ENCODE measurements around the gene MC1R. TPM values are rescaled to one million over a fixed set of nuclear protein-coding genes. Genes with fewer than 3 reads are reported as not detected.

The MC1R gene
- total and polyA plus RNA-seq, 2 of the 4 experiments (the other 2 are of a cell fraction): 3.8 to 9.5 TPM

GRCh38 chr16:89961920-89962319 lies 43.3 kb downstream of the MC1R start:
- no peaks in the 10 kb centered on the region for H3K9me3 ChIP-seq (ENCODE audit: control insufficient read depth, insufficient read depth, low read length)
- no peak overlapping the region for H2BK15ac ChIP-seq (ENCODE audit: low read depth, low read length)
- H3K56ac ChIP-seq (ENCODE audit: extremely low read depth, insufficient read depth, low read length): no peak overlapping the region
- H3K36me3 ChIP-seq (ENCODE audit: control insufficient read depth, insufficient read depth, low read length): peaks cover 49% of the 10 kb centered on the region
- no peaks in the 10 kb centered on the region; the same call in 1 of the 2 replicates for H3K9me1 ChIP-seq (ENCODE audit: insufficient read depth, low read length)
- no peak for ATAC-seq (ENCODE audit: low read depth)
- H2BK5ac ChIP-seq (ENCODE audit: low read depth, low read length, poor library complexity, severe bottlenecking): no peak overlapping the region
- no peak overlapping the region for H4K5ac ChIP-seq (ENCODE audit: low read depth, low read length)
- H4K8ac ChIP-seq (ENCODE audit: low read depth in 2 of 2, low read length in 2 of 2): no peak overlapping the region
- H3K4me1 ChIP-seq (ENCODE audit: control insufficient read depth, insufficient read depth, low read length): no peaks in the 10 kb centered on the region
- no peak overlapping the region for H3K4me2 ChIP-seq (ENCODE audit: low read depth, low read length)
- H2AK9ac ChIP-seq (replicated peaks; ENCODE audit: low read depth, low read length, poor library complexity): no peak overlapping the region
- H3K79me1 ChIP-seq (ENCODE audit: low read depth in 1 of 2, low read length in 2 of 2): peaks cover 0 to 15% of the 10 kb centered on the region in 2 experiments; a peak in 2 of 4 replicates
- intact Hi-C loops (cut with micrococcal nuclease): no loop called here
- TF ChIP-seq CHD1 (IDR thresholded peaks at IDR 0.05; ENCODE audit: low read depth, low read length): no peak
- TF ChIP-seq RAD21 (IDR thresholded peaks at IDR 0.05; ENCODE audit: low read length): no peak
- no peak for TF ChIP-seq POLR2A (IDR thresholded peaks at IDR 0.05; ENCODE audit: low read depth, low read length)
- H3K18ac ChIP-seq (ENCODE audit: low read depth, low read length): no peak overlapping the region
- H3K27ac ChIP-seq (ENCODE audit: insufficient read depth, low read length): no peak overlapping the region
- no peak overlapping the region for H2BK20ac ChIP-seq (ENCODE audit: low read depth, low read length)
- H3K4ac ChIP-seq (ENCODE audit: low read depth, low read length): no peak overlapping the region
- H2AK5ac ChIP-seq (ENCODE audit: low read depth, low read length): no peak overlapping the region
- H3K9ac ChIP-seq (ENCODE audit: low read depth, low read length): no peak overlapping the region
- CTCF ChIA-PET: no interaction called here
- WGBS, 2 experiments (ENCODE audit: extremely low coverage in 2 of 2, insufficient read length in 1 of 2): 95% methylated on average over 8 of the region's 23 CpGs; no CpG with 5 or more reads in 1 of the 2 experiments
- in situ Hi-C loops (cut with MboI; ENCODE audit: low sequenced_read_pairs): no loop called here
- H3K27me3 ChIP-seq (ENCODE audit: control insufficient read depth, insufficient read depth, low read length): no peaks in the 10 kb centered on the region
- POLR2A ChIA-PET (ENCODE audit: unreplicated experiment): no interaction called here
- peaks cover 4% of the 10 kb centered on the region; the same call in 1 of the 2 replicates for H4K20me1 ChIP-seq (ENCODE audit: insufficient read depth, low read length)
- dilution Hi-C loops (cut with HindIII; ENCODE audit: low sequenced_read_pairs, unreplicated experiment): no loop called here
- no peak overlapping the region for H3K14ac ChIP-seq (replicated peaks; ENCODE audit: low read depth, low read length)
- no peak overlapping the region for H2BK120ac ChIP-seq (ENCODE audit: low read depth, low read length)
- no peak for DNase-seq
- no TSS peak for BruUV-seq (replicated peaks)
- H2AFZ ChIP-seq (replicated peaks; ENCODE audit: low read length, poor library complexity): no peak overlapping the region
- H4K91ac ChIP-seq (ENCODE audit: insufficient read depth, low read depth, low read length): no peak overlapping the region
- no peak overlapping the region for H3K23ac ChIP-seq (ENCODE audit: low read depth, low read length)
- H3K4me3 ChIP-seq (ENCODE audit: insufficient read depth, low read depth, low read length): no peak overlapping the region

All from IMR-90 (cell line).